H1 (cell line): ENCODE results near the gene CRACDL. TPM values are rescaled to one million over a fixed set of nuclear protein-coding genes. Genes with fewer than 3 reads are reported as not detected.

Experiments
- CTCF ChIA-PET: fragments of 300-600 bp; sonication (Branson Sonifier 250); formaldehyde crosslinking; loops from one replicate; lab custom pipeline; 2021; ENCODE audit not compliant: partially characterized antibody; lab: Charles Lee
- POLR2A ChIA-PET: fragments of 300-600 bp; sonication (Branson Sonifier 250); formaldehyde crosslinking; loops from one replicate; lab custom pipeline; 2021; ENCODE audit warnings: inconsistent platforms; ENCODE audit not compliant: partially characterized antibody; lab: Charles Lee
- DNase-seq, 2 experiments: peaks; one replicate each; pipeline versions ENCODE4 v3.0.0 to v3.0.0-alpha.2; 2010 to 2022; ENCODE audit warnings: low spot score in 2 of 2, low read depth in 1 of 2, mixed read lengths in 1 of 2
- FAIRE-seq: peaks from 2 replicates; lab custom pipeline; 2011; peaks lifted over from hg19 to GRCh38; lab: Jason Lieb, UNC
- H2AFZ ChIP-seq: 2 replicates; pipeline ENCODE4 v1.8.1; 2012; ENCODE audit warnings: low read length, inconsistent platforms
- H2AK5ac ChIP-seq: 2 replicates; pipeline ENCODE4 v1.6.1; 2013; ENCODE audit warnings: low read depth, low read length
- H2BK120ac ChIP-seq: replicated peaks from 2 replicates; pipeline ENCODE3; 2013; ENCODE audit warnings: low read depth, low read length, inconsistent platforms
- H2BK12ac ChIP-seq: 2 replicates; pipeline ENCODE4 v1.6.1; 2013; ENCODE audit warnings: low read depth, low read length
- H2BK15ac ChIP-seq: 2 replicates; pipeline ENCODE4 v1.6.1; 2013; ENCODE audit warnings: low read length
- H2BK20ac ChIP-seq: 2 replicates; pipeline ENCODE4 v1.6.1; 2013; ENCODE audit warnings: low read length
- H2BK5ac ChIP-seq: 2 replicates; pipeline ENCODE4 v1.6.1; 2013; ENCODE audit warnings: low read depth, low read length
- H3K14ac ChIP-seq: 2 replicates; pipeline ENCODE4 v1.6.1; 2013; ENCODE audit warnings: inconsistent platforms; ENCODE audit not compliant: insufficient read length
- H3K18ac ChIP-seq: 2 replicates; pipeline ENCODE4 v1.6.1; 2013; ENCODE audit warnings: low read length; ENCODE audit errors: extremely low read depth
- H3K23ac ChIP-seq: 2 replicates; pipeline ENCODE4 v1.6.1; 2013; ENCODE audit warnings: inconsistent platforms; ENCODE audit not compliant: insufficient read length
- H3K23me2 ChIP-seq: 2 replicates; pipeline ENCODE4 v1.6.1; 2013; ENCODE audit warnings: low read depth, low read length
- H3K27ac ChIP-seq: 2 replicates; pipeline ENCODE4 v1.6.1; 2011; ENCODE audit warnings: low read depth, low read length, inconsistent platforms
- H3K27me3 ChIP-seq, 4 experiments: replicated peaks in 1 of 4; 1 replicate in 1 of 4; 2 replicates in 3 of 4; pipeline versions ENCODE4 v1.6.1 to v1.8.1; 2011 to 2013; ENCODE audit warnings: low read length in 3 of 4, mild to moderate bottlenecking in 3 of 4, inconsistent platforms in 2 of 4, mixed read lengths in 2 of 4, moderate library complexity in 1 of 4; ENCODE audit not compliant: control insufficient read depth in 3 of 4, insufficient read depth in 3 of 4; ENCODE audit errors: extremely low read depth in 1 of 4
- H3K36me3 ChIP-seq, 4 experiments: 2 replicates each; pipeline versions ENCODE4 v1.6.1 to v1.8.1; 2011 to 2013; ENCODE audit warnings: mild to moderate bottlenecking in 4 of 4, low read length in 3 of 4, moderate library complexity in 2 of 4, control low read depth in 1 of 4, inconsistent platforms in 1 of 4; ENCODE audit not compliant: insufficient read depth in 4 of 4, control insufficient read depth in 2 of 4
- H3K4ac ChIP-seq: replicated peaks from 2 replicates; pipeline ENCODE3; 2013; ENCODE audit warnings: low read length, low read depth, mixed read lengths, inconsistent platforms; ENCODE audit not compliant: insufficient read length
- H3K4me1 ChIP-seq, 4 experiments: replicated peaks in 1 of 4; 1 replicate in 1 of 4; 2 replicates in 3 of 4; pipeline versions ENCODE4 v1.6.1 to v1.8.1; 2011 to 2013; ENCODE audit warnings: low read length in 3 of 4, inconsistent platforms in 2 of 4, mixed read lengths in 1 of 4; ENCODE audit not compliant: insufficient read depth in 4 of 4, control insufficient read depth in 3 of 4
- H3K4me2 ChIP-seq, 2 experiments: 2 replicates each; pipeline versions ENCODE4 v1.6.1 to v1.8.1; 2011 to 2013; ENCODE audit warnings: low read depth in 2 of 2, low read length in 2 of 2, control low read depth in 1 of 2, inconsistent platforms in 1 of 2, mild to moderate bottlenecking in 1 of 2; ENCODE audit not compliant: insufficient read depth in 1 of 2
- H3K4me3 ChIP-seq, 4 experiments: fragments of 200-600, 300-600 bp in 1 of 4; sonication (generic), shearing (Covaris generic), sonication (Bioruptor Twin) in 1 of 4; 2 replicates each; pipeline versions ENCODE4 v1.5.1 to v1.8.1; 2011 to 2016; ENCODE audit warnings: low read length in 4 of 4, low read depth in 3 of 4, control low read depth in 2 of 4, inconsistent platforms in 2 of 4, mild to moderate bottlenecking in 2 of 4, mixed read lengths in 1 of 4, moderate library complexity in 1 of 4; ENCODE audit not compliant: insufficient read depth in 2 of 4; ENCODE audit errors: extremely low read depth in 1 of 4
- H3K56ac ChIP-seq: replicated peaks from 2 replicates; pipeline ENCODE3; 2013; ENCODE audit warnings: low read depth, mild to moderate bottlenecking, mixed read lengths, low read length, inconsistent platforms; ENCODE audit not compliant: insufficient read length
- H3K79me1 ChIP-seq: 2 replicates; pipeline ENCODE4 v1.6.1; 2013; ENCODE audit warnings: low read depth, low read length, control low read depth
- H3K79me2 ChIP-seq, 2 experiments: 2 replicates each; pipeline versions ENCODE4 v1.6.1 to v1.8.1; 2012 to 2013; ENCODE audit warnings: low read length in 2 of 2, mild to moderate bottlenecking in 2 of 2, inconsistent platforms in 1 of 2; ENCODE audit not compliant: insufficient read depth in 2 of 2, control insufficient read depth in 1 of 2
- H3K9ac ChIP-seq, 4 experiments: replicated peaks in 1 of 4; 1 replicate in 1 of 4; 2 replicates in 3 of 4; pipeline versions ENCODE4 v1.6.1 to v1.8.1; 2011 to 2013; ENCODE audit warnings: low read depth in 3 of 4, low read length in 3 of 4, control low read depth in 2 of 4, mild to moderate bottlenecking in 2 of 4, moderate library complexity in 2 of 4, inconsistent platforms in 1 of 4; ENCODE audit errors: extremely low read depth in 1 of 4
- H3K9me3 ChIP-seq, 2 experiments: 2 replicates each; pipeline versions ENCODE4 v1.6.1 to v1.8.1; 2012 to 2013; ENCODE audit warnings: mild to moderate bottlenecking in 2 of 2, moderate library complexity in 2 of 2, control low read depth in 1 of 2, inconsistent platforms in 1 of 2, low read depth in 1 of 2, low read length in 1 of 2, mixed read lengths in 1 of 2; ENCODE audit not compliant: insufficient read depth in 2 of 2
- H4K20me1 ChIP-seq, 2 experiments: replicated peaks in 1 of 2; 2 replicates each; pipeline versions ENCODE3 to v1.8.1; 2011 to 2013; ENCODE audit warnings: inconsistent platforms in 2 of 2, low read length in 2 of 2, mild to moderate bottlenecking in 1 of 2; ENCODE audit not compliant: insufficient read depth in 2 of 2, control insufficient read depth in 1 of 2
- H4K5ac ChIP-seq: 2 replicates; pipeline ENCODE4 v1.6.1; 2013; ENCODE audit warnings: low read length, low read depth, mixed read lengths, inconsistent platforms; ENCODE audit not compliant: insufficient read length
- H4K8ac ChIP-seq: 2 replicates; pipeline ENCODE4 v1.8.0; 2013; ENCODE audit warnings: mild to moderate bottlenecking, moderate library complexity, low read length, inconsistent platforms; ENCODE audit not compliant: insufficient read depth; ENCODE audit errors: extremely low read depth
- H4K91ac ChIP-seq: replicated peaks from 2 replicates; pipeline ENCODE3; 2013; ENCODE audit warnings: low read length, mixed read lengths, inconsistent platforms; ENCODE audit not compliant: insufficient read length
- SRF ChIP-seq: IDR thresholded peaks from 2 replicates; pipeline ENCODE4 v1.6.1; 2011; ENCODE audit warnings: mild to moderate bottlenecking, low read depth, low read length, moderate library complexity
- WGBS, 2 experiments: shearing (Covaris generic) in 1 of 2; methylation state at CpG; one replicate each; pipeline versions ENCODE4 v1.1.6 to v1.1.7; 2013 to 2015; ENCODE audit warnings: low lambda C conversion rate in 2 of 2, mixed read lengths in 2 of 2, inconsistent platforms in 1 of 2, low coverage in 1 of 2, missing lambda C conversion rate in 1 of 2; ENCODE audit not compliant: insufficient replicate concordance in 2 of 2, insufficient coverage in 1 of 2, insufficient read length in 1 of 2; ENCODE audit errors: extremely low coverage in 1 of 2, missing lambda C conversion rate in 1 of 2; 5-methylcytosine and 5-hydroxymethylcytosine counted together
- polyA plus RNA-seq, 7 experiments: library from polyadenylated mRNA; depleted of rRNA in 3 of 7; stranded (reverse) in 5 of 7; unstranded in 2 of 7; fragments of >200 nt in 5 of 7; fragments of 200-250 nt in 2 of 7; gene quantifications; 1 replicate in 5 of 7; 2 replicates in 1 of 7; 4 replicates in 1 of 7; pipeline versions ENCODE4 v1.2.1 to v1.2.3, GENCODE V29; 2011 to 2013; ENCODE audit warnings: missing spikeins in 2 of 7, mixed read lengths in 2 of 7
- total RNA-seq: library from RNA; stranded (reverse); fragmentation: NEBNext Ultra II Directional; extraction: Animal tissue kit (Norgen Biotek cat#: 25700); gene quantifications from 2 replicates; pipeline ENCODE4 v1.2.1, GENCODE V29; 2021

Gene CRACDL
- total and polyA plus RNA-seq, 2 of the 8 experiments (the other 6 are each of a cell fraction or from before 2014, with no cell fraction given), result 0.07 to 0.38 TPM

GRCh38 chr2:98787700-98788099 lies 148.3 kb downstream of the CRACDL start:
- Histone ChIP-seq H2AFZ (no peak overlapping the region), H3K4me3 (no peak overlapping the region), H3K27me3 (no peaks in the 10 kb centered on the region), H3K4me2 (no peak overlapping the region), H3K23me2 (no peaks in the 10 kb centered on the region), H3K56ac (no peak overlapping the region), H3K79me1 (no peaks in the 10 kb centered on the region; the same call in 1 of the 2 replicates), H3K36me3 (no peaks in the 10 kb centered on the region), H4K8ac (no peak overlapping the region), H3K79me2 (no peaks in the 10 kb centered on the region), H3K4ac (no peak overlapping the region), H2BK120ac (no peak overlapping the region), H3K14ac (no peak overlapping the region), H3K4me1 (no peaks in the 10 kb centered on the region), H2BK15ac (no peak overlapping the region), H3K18ac (no peak overlapping the region), H2BK20ac (no peak overlapping the region), H4K91ac (no peak overlapping the region), H3K23ac (no peak overlapping the region), H4K5ac (no peak overlapping the region), H4K20me1 (no peaks in the 10 kb centered on the region), H3K9me3 (no peaks in the 10 kb centered on the region), H3K27ac (no peak overlapping the region), H2AK5ac (no peak overlapping the region), H2BK5ac (no peak overlapping the region), H2BK12ac (no peak overlapping the region), H3K9ac (no peak overlapping the region)
- FAIRE-seq (no peak), DNase-seq (no peak)
- TF ChIP-seq SRF, result no peak
- WGBS, 2 experiments, result 95% methylated on average over 8 of the region's 8 CpGs; no CpG with 5 or more reads in 1 of the 2 experiments
- ChIA-PET POLR2A (interaction anchor here (1.8 kb wide), 1 partner anchor 15 kb away, joined by 4 read pairs; no protein-coding TSS in a partner anchor), CTCF (no interaction called here)
